Keratinocyte (primary cell): ENCODE results near the gene TJP2. TPM values are rescaled to one million over a fixed set of nuclear protein-coding genes. Genes with fewer than 3 reads are reported as not detected.

ENCODE experiments used
- DNase-seq: peaks from one replicate; pipeline ENCODE4 v3.0.0-alpha.2; 2011; ENCODE audit warnings: low read depth, missing footprints, low spot score
- FAIRE-seq: peaks from 2 replicates; lab custom pipeline; 2011; peaks lifted over from hg19 to GRCh38; lab: Jason Lieb, UNC
- H2AFZ ChIP-seq: 2 replicates; pipeline ENCODE4 v1.6.0; 2012; ENCODE audit warnings: low read length, control low read depth, inconsistent platforms; ENCODE audit not compliant: control insufficient read depth
- H3K27ac ChIP-seq: 2 replicates; pipeline ENCODE4 v1.5.1; 2011; ENCODE audit warnings: low read length; ENCODE audit not compliant: control insufficient read depth, insufficient read depth
- H3K27me3 ChIP-seq: 3 replicates; pipeline ENCODE4 v1.6.0; 2011; ENCODE audit warnings: low read length; ENCODE audit not compliant: control insufficient read depth, insufficient read depth; ENCODE audit errors: extremely low read depth
- H3K36me3 ChIP-seq, 2 experiments: 2 replicates in 1 of 2; 3 replicates in 1 of 2; pipeline ENCODE4 v1.5.1; 2011; ENCODE audit warnings: low read length in 2 of 2, mild to moderate bottlenecking in 1 of 2; ENCODE audit not compliant: control insufficient read depth in 2 of 2, insufficient read depth in 2 of 2; ENCODE audit errors: extremely low read depth in 1 of 2
- H3K4me1 ChIP-seq: 3 replicates; pipeline ENCODE4 v1.5.1; 2011; ENCODE audit warnings: low read length; ENCODE audit not compliant: control insufficient read depth, insufficient read depth; ENCODE audit errors: extremely low read depth
- H3K4me2 ChIP-seq: 3 replicates; pipeline ENCODE4 v1.6.0; 2011; ENCODE audit warnings: low read depth, low read length; ENCODE audit not compliant: control insufficient read depth, insufficient read depth; ENCODE audit errors: extremely low read depth
- H3K4me3 ChIP-seq, 3 experiments: fragments of 200-600 bp in 1 of 3; sonication (generic) in 1 of 3; 2 replicates in 2 of 3; 3 replicates in 1 of 3; pipeline ENCODE4 v1.5.1; 2011 to 2016; ENCODE audit warnings: low read length in 3 of 3, mild to moderate bottlenecking in 3 of 3, control low read depth in 2 of 3, inconsistent platforms in 1 of 3, low read depth in 1 of 3, mixed read lengths in 1 of 3, mixed run types in 1 of 3, moderate library complexity in 1 of 3; ENCODE audit not compliant: control insufficient read depth in 2 of 3, insufficient read depth in 2 of 3; ENCODE audit errors: extremely low read depth in 1 of 3
- H3K79me2 ChIP-seq: 2 replicates; pipeline ENCODE4 v1.6.0; 2012; ENCODE audit warnings: low read length; ENCODE audit not compliant: control insufficient read depth, insufficient read depth
- H3K9ac ChIP-seq: 3 replicates; pipeline ENCODE4 v1.6.0; 2011; ENCODE audit warnings: low read length; ENCODE audit not compliant: control insufficient read depth, insufficient read depth; ENCODE audit errors: extremely low read depth
- H3K9me1 ChIP-seq: 3 replicates; pipeline ENCODE4 v1.6.0; 2011; ENCODE audit warnings: low read length; ENCODE audit not compliant: control insufficient read depth, insufficient read depth; ENCODE audit errors: extremely low read depth
- H3K9me3 ChIP-seq: 2 replicates; pipeline ENCODE4 v1.5.1; 2012; ENCODE audit warnings: low read depth, low read length; ENCODE audit not compliant: control insufficient read depth
- H4K20me1 ChIP-seq: 3 replicates; pipeline ENCODE4 v1.6.0; 2011; ENCODE audit warnings: low read length; ENCODE audit not compliant: control insufficient read depth, insufficient read depth; ENCODE audit errors: extremely low read depth
- CTCF ChIP-seq, 3 experiments: IDR thresholded peaks in 1 of 3; conservative IDR thresholded peaks in 1 of 3; optimal IDR thresholded peaks in 1 of 3; 2 replicates in 2 of 3; 3 replicates in 1 of 3; pipeline versions ENCODE3 to v1.5.1; 2011; ENCODE audit warnings: low read length in 3 of 3, mild to moderate bottlenecking in 3 of 3, moderate library complexity in 2 of 3, control low read depth in 1 of 3, inconsistent platforms in 1 of 3; ENCODE audit not compliant: insufficient read depth in 2 of 3; ENCODE audit errors: extremely low read depth in 1 of 3
- EZH2 ChIP-seq: IDR thresholded peaks from one replicate; pipeline ENCODE4 v1.6.1; 2012; ENCODE audit warnings: inconsistent platforms, mild to moderate bottlenecking, low read length, moderate library complexity
- dilution Hi-C: fragments of 300-500 bp; cut with MboI; formaldehyde crosslinking; loops from one replicate; pipeline ENCODE4 v1.7.0; 2020; ENCODE audit warnings: low sequenced_read_pairs; ENCODE audit not compliant: extremely low pct_ligation_motif_present
- polyA plus RNA-seq, 5 experiments: library from polyadenylated mRNA; depleted of rRNA in 3 of 5; stranded (reverse) in 3 of 5; stranded (forward) in 1 of 5; unstranded in 1 of 5; fragments of >200 nt; gene quantifications; 1 replicate in 1 of 5; 2 replicates in 3 of 5; 3 replicates in 1 of 5; pipeline versions ENCODE4 v1.2.1 to v1.2.3, GENCODE V29; 2011 to 2012; ENCODE audit warnings: missing spikeins in 2 of 5, low read depth in 1 of 5, low replicate concordance in 1 of 5

The TJP2 gene
- polyA plus RNA-seq, 1 donor (not counting 4 experiments of a cell fraction or from before 2014, with no cell fraction given), result 74.8 TPM

GRCh38 chr9:69222970-69223369 lies 48.9 kb downstream of the TJP2 start:
- FAIRE-seq, result no peak
- Histone ChIP-seq H3K4me1 (no peaks in the 10 kb centered on the region), H3K9me1 (no peaks in the 10 kb centered on the region), H3K9ac (no peak overlapping the region), H3K4me3 (no peak overlapping the region), H3K27ac (no peak overlapping the region), H3K27me3 (no peaks in the 10 kb centered on the region), H3K4me2 (no peak overlapping the region), H3K9me3 (no peaks in the 10 kb centered on the region), H3K79me2 (no peaks in the 10 kb centered on the region), H2AFZ (no peak overlapping the region), H3K36me3 (peaks cover 12 to 14% of the 10 kb centered on the region in 2 experiments), H4K20me1 (no peaks in the 10 kb centered on the region)
- DNase-seq, result no peak
- TF ChIP-seq CTCF (optimal IDR thresholded peaks at IDR 0.05 in 1 of 3, IDR thresholded peaks at IDR 0.05 in 1 of 3, conservative IDR thresholded peaks at IDR 0.05 in 1 of 3; ENCODE audit: extremely low read depth in 1 of 3, insufficient read depth in 2 of 3, low read length in 3 of 3) (no peak), EZH2 (no peak)
- dilution Hi-C loops, result no loop called here

GRCh38 chr9:69223605-69224004 lies 49.5 kb downstream of the TJP2 start:
- dilution Hi-C loops, result no loop called here
- TF ChIP-seq CTCF (optimal IDR thresholded peaks at IDR 0.05 in 1 of 3, IDR thresholded peaks at IDR 0.05 in 1 of 3, conservative IDR thresholded peaks at IDR 0.05 in 1 of 3; ENCODE audit: extremely low read depth in 1 of 3, insufficient read depth in 2 of 3, low read length in 3 of 3) (peak; percentile 73 to 77 (median 76)), EZH2 (no peak)
- no peaks in the 10 kb centered on the region for H3K9me3 ChIP-seq
- H3K36me3 ChIP-seq, result peaks cover 13 to 14% of the 10 kb centered on the region in 2 experiments
- H3K4me3 ChIP-seq, result no peak overlapping the region
- H3K9ac ChIP-seq, result no peak overlapping the region
- H3K27me3 ChIP-seq, result no peaks in the 10 kb centered on the region
- no peaks in the 10 kb centered on the region for H3K4me1 ChIP-seq
- H3K4me2 ChIP-seq, result no peak overlapping the region
- H4K20me1 ChIP-seq, result no peaks in the 10 kb centered on the region
- no peaks in the 10 kb centered on the region for H3K79me2 ChIP-seq
- no peak for FAIRE-seq
- no peaks in the 10 kb centered on the region for H3K9me1 ChIP-seq
- H2AFZ ChIP-seq, result no peak overlapping the region
- DNase-seq, result peak; percentile 19
- H3K27ac ChIP-seq, result no peak overlapping the region
